Endothelial cell (in vitro differentiated cells): ENCODE data around the gene S100G. TPM values are rescaled to one million over a fixed set of nuclear protein-coding genes. Genes with fewer than 3 reads are reported as not detected.

Experiments used
- DNase-seq: peaks from one replicate; pipeline ENCODE4 v3.0.0; 2021; ENCODE audit warnings: low spot score
- H3K27ac Mint-ChIP-seq: one replicate; pipeline ENCODE4 v1.8.0; 2021; ENCODE audit warnings: mixed read lengths, inconsistent platforms; ENCODE audit not compliant: unreplicated experiment
- H3K27me3 Mint-ChIP-seq: one replicate; pipeline ENCODE4 v1.8.0; 2021; ENCODE audit warnings: mild to moderate bottlenecking, moderate library complexity, mixed read lengths, inconsistent platforms; ENCODE audit not compliant: unreplicated experiment
- H3K36me3 Mint-ChIP-seq: one replicate; pipeline ENCODE4 v1.8.0; 2021; ENCODE audit warnings: mild to moderate bottlenecking, low read depth, mixed read lengths, inconsistent platforms; ENCODE audit not compliant: unreplicated experiment
- H3K4me1 Mint-ChIP-seq: one replicate; pipeline ENCODE4 v1.8.0; 2021; ENCODE audit warnings: mild to moderate bottlenecking, mixed read lengths, inconsistent platforms; ENCODE audit not compliant: unreplicated experiment
- H3K4me3 Mint-ChIP-seq: one replicate; pipeline ENCODE4 v1.8.0; 2021; ENCODE audit warnings: mild to moderate bottlenecking, mixed read lengths, inconsistent platforms; ENCODE audit not compliant: unreplicated experiment
- H3K9me3 Mint-ChIP-seq: one replicate; pipeline ENCODE4 v1.8.0; 2021; ENCODE audit warnings: mixed read lengths, inconsistent platforms; ENCODE audit not compliant: unreplicated experiment
- total RNA-seq: library from RNA; stranded (reverse); fragmentation: NEBNext Ultra II Directional; extraction: Animal tissue kit (Norgen Biotek cat#: 25700); gene quantifications from one replicate; pipeline ENCODE4 v1.2.1, GENCODE V29; 2021; ENCODE audit not compliant: unreplicated experiment
- TF ChIP-seq, protein P1 (sequence below): fragments of 200-600 bp; sonication (generic); IDR thresholded peaks from one replicate; pipeline ENCODE4 v1.5.0; 2021; ENCODE audit warnings: antibody characterized with exemption; ENCODE audit not compliant: unreplicated experiment

Gene S100G
- total RNA-seq, 1 donor from 2014 or later: not detected

DNA sequence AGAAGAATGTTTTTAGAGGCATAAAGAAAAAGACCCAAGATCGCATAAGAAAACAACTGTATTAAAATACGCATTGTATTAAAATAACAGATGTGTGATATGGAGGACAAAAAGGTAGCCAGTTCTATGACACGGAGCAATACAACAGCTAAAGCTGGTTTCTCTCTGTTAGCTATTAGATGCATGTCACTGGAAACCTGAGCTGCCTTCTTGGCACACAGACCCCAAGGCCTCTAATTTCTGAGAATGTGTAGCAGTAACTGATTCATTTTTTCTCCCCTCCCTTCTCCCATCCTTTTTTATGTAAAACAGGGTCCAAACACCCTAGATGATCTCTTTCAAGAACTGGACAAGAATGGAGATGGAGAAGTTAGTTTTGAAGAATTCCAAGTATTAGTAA lies 4.1 kb downstream of the S100G start:
- Mint-ChIP-seq H3K27me3 (peaks cover 2% of the 10 kb centered on the region), H3K4me1 (no peaks in the 10 kb centered on the region), H3K36me3 (peaks cover 14% of the 10 kb centered on the region), H3K9me3 (no peaks in the 10 kb centered on the region), H3K27ac (no peak overlapping the region), H3K4me3 (no peak overlapping the region)
- DNase-seq: no peak
- TF ChIP-seq, protein P1, sequence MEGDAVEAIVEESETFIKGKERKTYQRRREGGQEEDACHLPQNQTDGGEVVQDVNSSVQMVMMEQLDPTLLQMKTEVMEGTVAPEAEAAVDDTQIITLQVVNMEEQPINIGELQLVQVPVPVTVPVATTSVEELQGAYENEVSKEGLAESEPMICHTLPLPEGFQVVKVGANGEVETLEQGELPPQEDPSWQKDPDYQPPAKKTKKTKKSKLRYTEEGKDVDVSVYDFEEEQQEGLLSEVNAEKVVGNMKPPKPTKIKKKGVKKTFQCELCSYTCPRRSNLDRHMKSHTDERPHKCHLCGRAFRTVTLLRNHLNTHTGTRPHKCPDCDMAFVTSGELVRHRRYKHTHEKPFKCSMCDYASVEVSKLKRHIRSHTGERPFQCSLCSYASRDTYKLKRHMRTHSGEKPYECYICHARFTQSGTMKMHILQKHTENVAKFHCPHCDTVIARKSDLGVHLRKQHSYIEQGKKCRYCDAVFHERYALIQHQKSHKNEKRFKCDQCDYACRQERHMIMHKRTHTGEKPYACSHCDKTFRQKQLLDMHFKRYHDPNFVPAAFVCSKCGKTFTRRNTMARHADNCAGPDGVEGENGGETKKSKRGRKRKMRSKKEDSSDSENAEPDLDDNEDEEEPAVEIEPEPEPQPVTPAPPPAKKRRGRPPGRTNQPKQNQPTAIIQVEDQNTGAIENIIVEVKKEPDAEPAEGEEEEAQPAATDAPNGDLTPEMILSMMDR: no peak

DNA sequence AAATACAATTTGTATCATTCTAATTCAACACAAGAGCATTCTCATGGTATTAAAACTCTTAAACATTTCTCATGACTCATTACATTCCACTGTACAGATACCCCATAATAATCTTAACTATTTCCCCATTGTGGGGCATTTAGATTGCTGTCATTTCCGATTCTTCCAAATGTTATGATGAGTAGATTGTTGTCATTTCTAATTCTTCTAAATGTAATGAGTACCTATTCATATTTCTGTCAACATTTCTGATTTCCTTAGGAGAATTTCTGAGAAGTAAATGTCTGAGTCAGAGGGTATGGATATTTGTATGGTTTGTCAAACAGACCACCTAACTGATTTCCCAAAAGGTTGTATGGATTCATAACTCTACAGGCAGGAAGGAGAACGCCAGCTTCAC lies 8.3 kb downstream of the S100G start:
- Mint-ChIP-seq H3K4me3 (no peak overlapping the region), H3K4me1 (no peaks in the 10 kb centered on the region), H3K27me3 (peaks cover 2% of the 10 kb centered on the region), H3K9me3 (no peaks in the 10 kb centered on the region), H3K36me3 (peaks cover 11% of the 10 kb centered on the region), H3K27ac (no peak overlapping the region)
- no peak for DNase-seq
- TF ChIP-seq, protein P1: no peak

DNA sequence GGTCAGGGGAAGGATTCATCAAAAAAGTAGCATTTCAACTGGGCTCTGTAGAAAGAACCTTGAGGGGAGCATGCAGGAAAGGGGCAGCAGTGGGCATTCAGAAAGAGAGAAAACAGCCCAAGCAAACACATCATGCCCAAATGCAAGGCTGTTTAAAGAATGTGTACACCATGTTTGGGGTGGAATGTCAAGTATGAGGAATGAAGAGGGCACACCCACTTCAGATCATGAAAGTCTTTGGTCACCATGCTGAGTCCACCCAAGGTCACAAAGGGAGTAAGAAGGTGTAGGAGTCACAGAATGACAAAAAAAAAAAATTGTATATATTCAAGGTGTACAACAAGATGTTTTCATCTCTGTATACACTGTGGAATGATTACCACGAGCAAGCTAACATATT lies 9.4 kb downstream of the S100G start:
- Mint-ChIP-seq H3K4me3 (no peak overlapping the region), H3K9me3 (no peaks in the 10 kb centered on the region), H3K27me3 (peaks cover 2% of the 10 kb centered on the region), H3K27ac (no peak overlapping the region), H3K4me1 (no peaks in the 10 kb centered on the region), H3K36me3 (peaks cover 11% of the 10 kb centered on the region)
- TF ChIP-seq, protein P1: no peak
- no peak for DNase-seq

DNA sequence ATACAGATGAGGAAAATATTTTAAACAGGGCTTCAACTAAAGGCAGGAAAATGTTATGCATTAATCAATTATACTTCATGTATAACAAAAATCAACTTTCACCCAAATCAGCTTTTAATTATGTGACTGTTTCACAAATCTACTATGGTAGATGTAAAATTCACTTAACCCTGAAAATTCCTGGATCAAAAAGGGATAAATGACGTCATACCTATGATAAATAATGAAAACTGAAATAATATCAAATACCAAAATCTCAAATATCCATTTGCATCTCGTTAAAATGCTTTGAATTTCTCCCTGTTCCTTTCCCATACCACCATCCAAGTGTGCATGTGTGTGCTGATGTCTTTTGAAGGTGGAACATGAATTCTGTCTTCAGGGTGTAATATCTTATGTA lies 11.5 kb downstream of the S100G start:
- H3K27me3 Mint-ChIP-seq: no peaks in the 10 kb centered on the region
- H3K27ac Mint-ChIP-seq: no peak overlapping the region
- H3K4me1 Mint-ChIP-seq: no peaks in the 10 kb centered on the region
- TF ChIP-seq, protein P1: no peak
- peaks cover 13% of the 10 kb centered on the region for H3K36me3 Mint-ChIP-seq
- no peak overlapping the region for H3K4me3 Mint-ChIP-seq
- DNase-seq: no peak
- H3K9me3 Mint-ChIP-seq: no peaks in the 10 kb centered on the region

DNA sequence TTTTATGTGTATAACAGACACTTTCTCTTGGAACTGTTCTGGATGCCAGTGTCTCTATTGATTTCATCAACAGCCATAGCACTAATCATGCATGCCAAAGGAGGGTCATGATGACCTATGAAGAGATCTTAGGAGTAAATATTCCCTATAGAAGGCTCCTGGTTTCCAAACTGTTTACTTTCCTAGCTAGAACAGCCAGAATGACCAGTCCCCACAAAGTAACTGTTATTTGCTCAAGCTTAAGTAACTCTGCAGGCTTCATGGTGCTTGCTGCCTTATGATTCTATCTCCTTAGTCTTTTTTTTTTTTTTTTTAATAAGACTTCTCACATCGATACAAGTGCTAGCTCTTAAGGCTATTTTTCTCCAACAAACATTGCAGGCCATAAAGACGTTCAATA lies 12.4 kb downstream of the S100G start:
- DNase-seq: no peak
- no peak overlapping the region for H3K4me3 Mint-ChIP-seq
- no peaks in the 10 kb centered on the region for H3K9me3 Mint-ChIP-seq
- no peaks in the 10 kb centered on the region for H3K4me1 Mint-ChIP-seq
- TF ChIP-seq, protein P1: no peak
- no peak overlapping the region for H3K27ac Mint-ChIP-seq
- H3K36me3 Mint-ChIP-seq: peaks cover 11% of the 10 kb centered on the region
- H3K27me3 Mint-ChIP-seq: no peaks in the 10 kb centered on the region
